Left forelimb (tissue), 1 donor: ENCODE measurements around the gene DHCR7.

Source experiments
- DNase-seq: peaks from one replicate; pipeline ENCODE4 v3.0.0-alpha.2; 2018; ENCODE audit warnings: low spot score

DHCR7 gene

DNA sequence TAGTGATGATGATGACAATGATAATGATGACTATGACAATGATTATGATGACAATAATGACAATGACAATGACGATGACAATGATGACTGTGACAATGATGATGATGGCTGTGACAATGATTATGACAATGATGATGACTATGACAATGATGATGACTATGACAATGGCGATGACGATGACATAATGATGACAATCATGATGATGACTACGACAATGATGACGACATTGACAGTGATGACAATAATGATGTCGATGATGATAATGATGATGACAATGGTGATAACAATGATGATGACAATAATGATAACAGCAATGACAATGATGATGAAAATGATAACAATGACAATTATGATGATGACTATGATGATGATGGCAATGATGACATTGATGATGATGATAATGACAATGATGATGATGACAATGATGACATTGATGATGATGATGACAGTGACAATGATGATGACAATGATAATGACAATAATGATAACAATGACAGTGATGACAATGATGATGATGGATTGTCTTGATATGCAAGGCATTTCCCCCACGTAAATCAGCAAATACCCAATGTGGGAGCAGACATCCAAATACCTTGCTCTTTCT lies 37.7 kb downstream of the DHCR7 start:
- DNase-seq = no peak

DNA sequence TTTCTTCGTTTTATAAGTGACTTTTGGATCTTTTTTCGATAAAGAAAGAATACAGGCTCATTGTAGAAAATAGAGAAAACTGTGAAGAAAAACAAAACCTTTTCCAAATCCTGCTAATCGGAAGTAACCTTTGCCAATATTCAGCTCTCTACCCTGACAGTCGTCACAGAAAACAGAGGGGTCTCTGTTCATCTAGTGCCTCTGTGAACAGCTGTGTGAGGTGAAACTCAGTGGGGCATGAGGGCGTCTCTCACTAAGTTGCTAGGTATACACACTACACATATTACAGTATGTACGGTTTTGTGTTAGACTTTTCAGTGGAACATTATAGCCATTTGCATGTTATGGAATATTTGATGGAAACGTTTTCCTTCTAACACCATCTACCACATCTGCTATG lies 39.4 kb downstream of the DHCR7 start:
- DNase-seq = no peak

DNA sequence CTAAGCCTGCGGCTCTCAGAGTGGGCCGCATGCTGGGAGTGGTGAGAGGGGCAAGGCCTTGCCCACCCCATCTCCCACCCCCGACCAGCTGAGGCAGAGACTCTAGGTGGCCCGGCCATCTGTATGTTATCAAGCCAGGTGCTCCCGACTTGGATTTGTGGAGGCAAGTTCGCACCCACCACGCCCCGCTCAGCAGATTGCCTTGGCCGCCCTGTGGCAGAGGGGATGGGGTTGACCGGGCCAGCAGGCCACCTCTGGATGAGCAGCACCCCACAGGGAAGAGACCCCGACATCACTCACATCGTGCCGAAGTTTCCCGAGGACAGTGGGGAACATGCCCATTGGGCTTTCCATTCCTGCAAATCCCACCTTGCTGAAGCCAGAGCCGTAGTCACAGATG lies 40.8 kb downstream of the DHCR7 start:
- DNase-seq = no peak

DNA sequence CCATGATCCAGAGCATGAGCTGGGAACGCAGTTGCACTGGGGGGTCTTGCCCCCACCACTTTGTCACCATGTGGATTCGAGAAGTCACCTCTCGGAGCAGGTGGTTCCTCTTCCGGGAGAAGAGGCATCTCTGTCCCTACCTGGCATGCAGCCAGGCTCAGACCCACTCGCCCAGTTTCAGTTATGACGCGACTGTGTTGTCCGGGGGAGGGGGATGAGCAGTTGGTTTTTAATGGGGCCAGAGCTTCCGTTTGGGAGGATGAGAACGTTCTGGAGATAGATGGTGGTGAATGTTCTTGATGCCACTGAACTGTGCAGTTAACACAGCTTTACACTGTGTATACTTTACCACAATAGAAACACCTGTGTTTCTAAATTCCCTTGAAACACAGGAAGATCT lies 41.5 kb downstream of the DHCR7 start:
- no peak for DNase-seq

DNA sequence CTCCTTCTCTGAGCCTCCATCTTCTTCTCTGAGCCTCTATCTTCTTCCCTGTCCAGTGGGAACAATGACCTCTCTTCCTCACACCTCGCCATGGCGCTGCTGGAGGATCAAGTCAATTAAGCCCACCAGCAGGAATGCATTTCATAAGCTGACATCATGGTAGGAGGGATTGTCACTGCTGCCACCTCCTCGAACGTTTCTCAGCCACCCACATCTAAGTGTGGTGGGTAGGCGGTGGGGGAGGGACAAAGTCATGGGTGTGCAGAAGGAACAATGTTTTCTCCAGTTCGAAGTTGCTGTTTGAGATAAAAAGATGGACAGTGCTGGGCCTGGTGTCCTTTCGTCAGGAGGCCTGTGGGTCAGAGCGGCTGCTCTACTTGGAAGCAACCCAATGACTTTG lies 44.0 kb downstream of the DHCR7 start:
- no peak for DNase-seq

DNA sequence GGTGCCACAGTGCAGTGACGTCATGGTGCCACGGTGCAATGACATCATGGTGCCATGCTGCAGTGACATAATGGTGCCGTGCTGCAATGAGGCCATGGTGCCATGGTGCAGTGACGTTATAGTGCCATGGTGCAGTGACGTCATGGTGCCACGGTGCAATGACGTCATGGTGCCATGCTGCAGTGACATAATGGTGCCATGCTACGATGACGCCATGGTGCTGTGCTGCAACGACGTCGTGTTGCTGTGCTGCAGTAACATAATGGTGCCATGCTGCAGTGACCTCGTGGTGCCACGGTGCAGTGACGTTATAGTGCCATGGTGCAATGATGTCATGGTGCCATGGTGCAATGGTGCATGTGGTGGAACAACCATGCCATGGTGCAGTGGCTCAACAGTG lies 45.3 kb downstream of the DHCR7 start:
- DNase-seq = no peak

DNA sequence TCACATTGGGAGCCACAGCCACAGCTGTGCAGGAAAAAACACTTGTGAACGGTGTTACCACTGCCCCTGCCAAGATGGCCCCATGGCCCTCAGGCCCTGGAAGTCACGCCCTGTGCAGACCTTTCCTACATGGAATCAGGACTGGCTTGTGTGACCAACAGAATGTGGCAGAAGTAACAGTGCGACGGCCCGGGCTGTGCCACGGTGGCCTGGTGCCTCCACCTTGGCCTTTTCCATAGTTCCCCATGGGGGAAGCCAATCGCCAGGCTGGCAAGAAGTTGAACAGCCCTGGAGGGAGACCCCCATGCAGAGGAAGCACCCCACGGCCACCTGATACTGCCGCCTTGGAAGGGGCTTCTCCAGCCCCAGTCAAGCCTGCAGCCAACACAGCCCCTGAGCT lies 48.0 kb downstream of the DHCR7 start:
- DNase-seq = no peak

DNA sequence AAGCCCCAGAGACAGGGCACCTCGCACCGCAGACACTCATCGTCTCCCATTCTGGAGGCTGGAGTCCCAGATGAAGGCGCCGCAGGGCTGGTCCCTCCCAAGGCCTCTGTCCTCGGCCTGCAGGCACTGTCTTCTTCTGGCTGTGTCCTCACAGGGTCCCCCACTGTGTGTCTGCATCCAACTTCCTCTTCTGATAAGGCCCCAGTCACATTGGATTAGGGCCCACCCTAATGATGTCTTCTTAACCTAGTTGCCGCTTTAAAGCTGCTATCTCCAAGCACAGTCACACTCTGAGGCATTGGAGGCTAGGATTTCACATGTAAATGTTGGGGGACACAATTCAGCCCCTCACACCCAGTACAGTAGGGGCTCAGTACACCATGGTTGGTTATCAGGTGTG lies 48.9 kb downstream of the DHCR7 start:
- DNase-seq = no peak

DNA sequence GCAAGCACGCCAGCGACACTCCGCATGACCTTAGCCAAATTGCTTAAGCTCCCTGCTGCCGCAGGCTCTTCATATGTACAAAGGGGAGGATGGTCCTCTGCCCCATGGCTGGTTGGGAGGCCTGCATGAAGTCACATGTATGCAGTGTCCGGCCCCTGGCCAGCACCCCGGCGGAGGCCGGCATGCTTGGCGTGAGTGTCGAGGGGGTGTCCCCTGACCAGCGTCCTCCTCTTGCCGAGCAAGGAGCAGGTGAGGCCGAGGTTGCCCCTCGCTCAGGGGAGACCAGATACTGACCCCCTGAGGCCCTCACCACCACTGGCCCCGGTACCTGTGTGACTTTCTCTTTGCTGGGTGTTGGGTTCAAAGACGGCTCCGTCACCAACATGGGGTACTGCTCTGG lies 50.2 kb downstream of the DHCR7 start:
- DNase-seq = no peak

DNA sequence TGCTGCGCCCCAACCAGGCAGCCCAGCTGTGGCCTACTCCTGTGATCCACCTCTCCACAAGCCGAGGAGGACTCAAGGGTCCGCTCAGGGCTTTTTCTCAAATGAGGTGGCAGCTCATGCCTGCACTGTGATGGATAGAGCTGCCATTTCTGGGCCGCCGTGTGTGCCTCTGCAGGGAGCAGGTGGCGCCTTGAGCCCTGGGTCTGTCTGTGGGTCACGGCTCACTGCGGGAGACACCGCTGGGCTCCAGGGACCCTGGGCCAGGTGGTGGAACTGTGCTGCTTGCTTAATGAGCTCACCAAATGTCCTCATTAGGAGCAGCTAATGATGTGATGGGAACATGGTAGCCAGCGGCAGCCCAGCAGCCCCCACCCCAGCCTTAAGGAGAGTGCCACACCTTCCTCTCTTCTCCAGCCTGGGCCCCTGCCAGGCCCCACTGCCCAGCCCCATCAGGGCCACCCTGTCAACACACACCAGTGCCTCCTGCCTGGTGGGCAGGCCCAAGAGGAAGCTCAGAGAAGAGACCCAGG lies 50.8 kb downstream of the DHCR7 start:
- DNase-seq = no peak

DNA sequence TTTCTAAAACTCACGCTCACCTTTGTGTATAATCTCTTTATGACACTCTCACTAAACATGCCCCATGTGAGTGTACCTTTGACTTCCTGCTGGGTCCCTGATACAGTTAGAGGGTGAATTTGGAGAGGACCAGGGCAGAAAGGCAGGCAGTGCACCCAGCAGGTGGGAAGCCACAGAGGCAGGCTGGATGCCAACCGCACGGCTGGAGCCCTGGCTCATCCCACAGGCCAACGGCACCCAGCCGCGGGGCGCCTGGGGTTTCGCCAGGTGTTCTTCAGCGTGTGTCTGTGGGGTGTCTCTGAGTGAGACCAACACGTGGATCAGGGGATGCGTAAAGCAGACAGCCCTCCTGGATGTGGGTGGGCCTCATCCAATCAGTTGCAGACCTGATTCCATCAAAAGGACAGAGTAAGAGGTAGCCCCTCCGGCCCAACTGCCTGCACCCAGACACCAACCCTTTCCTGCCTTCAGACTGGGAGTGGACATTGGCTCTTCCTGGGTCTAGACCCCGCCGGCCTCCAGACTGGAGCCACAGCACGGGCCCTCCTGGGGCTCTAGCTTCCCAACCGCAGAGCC lies 51.6 kb downstream of the DHCR7 start:
- no peak for DNase-seq

DNA sequence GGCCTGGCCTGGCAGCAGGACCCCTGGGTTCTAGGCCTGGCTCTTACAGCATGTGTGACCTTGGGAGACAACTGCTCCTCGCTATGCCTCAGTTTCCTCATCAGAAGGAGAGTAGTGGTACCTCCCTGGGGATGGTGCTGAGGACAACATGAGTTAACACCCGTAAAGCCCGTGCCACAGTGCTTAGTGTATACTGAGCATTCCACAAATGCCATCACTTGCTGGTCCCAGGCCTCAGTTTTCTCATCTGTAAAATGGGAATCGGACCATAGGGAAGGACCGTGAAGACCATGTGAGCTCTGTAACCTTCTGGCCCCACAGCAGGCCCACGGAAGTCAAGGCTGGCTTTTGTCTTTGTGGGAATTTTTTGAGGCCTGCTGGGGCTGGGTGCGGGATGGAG lies 52.4 kb downstream of the DHCR7 start:
- DNase-seq = no peak

DNA sequence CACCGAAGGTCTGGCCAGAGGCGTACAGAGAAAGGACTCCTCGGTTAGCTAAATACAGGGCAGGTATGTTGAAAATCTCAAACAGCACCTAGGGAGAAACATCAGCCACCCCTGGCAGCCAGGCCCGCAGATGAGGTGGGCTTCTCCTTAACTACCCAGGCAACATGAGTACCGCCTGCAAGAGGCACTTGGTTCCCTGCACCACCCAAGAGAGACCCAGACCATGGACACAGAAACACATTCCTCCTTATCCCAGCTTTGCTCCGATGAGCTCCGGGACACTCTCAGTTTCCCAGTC lies 53.0 kb downstream of the DHCR7 start:
- no peak for DNase-seq

DNA sequence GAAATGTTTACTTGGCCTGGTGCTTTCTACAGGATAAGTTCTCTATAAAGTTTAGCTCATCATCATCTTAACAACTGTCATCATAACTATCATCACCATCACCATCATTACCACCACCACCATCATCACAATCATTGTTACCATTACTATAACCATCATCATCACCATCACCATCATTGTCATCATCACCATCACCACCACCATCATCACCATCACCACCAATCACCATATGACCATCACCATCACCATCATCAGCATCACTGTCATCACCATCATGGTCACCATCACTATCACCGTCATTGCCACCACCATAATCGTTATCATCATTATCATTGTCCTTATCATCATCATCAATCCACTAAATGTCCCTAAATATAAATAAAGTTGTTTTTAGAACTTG lies 54.9 kb downstream of the DHCR7 start:
- DNase-seq = no peak

DNA sequence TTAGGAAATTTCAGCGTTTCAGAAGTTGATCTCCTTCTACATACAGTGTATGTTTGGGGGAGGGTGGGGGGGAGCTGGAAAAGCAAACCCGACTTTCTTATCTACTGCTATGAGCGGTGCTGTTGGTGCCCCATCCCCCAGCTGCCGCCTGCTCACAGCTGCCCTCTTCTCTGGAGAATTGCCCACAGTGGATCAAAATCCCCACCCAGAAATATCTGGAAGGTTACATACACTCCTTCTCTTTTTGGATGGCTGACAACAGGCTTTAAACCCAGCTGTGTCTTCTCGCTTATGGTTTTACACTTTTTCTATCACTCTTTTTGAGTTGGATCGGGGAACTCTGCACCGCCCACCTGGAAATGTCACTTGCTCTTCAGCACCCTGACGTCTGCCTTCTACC lies 56.4 kb downstream of the DHCR7 start:
- DNase-seq = no peak

DNA sequence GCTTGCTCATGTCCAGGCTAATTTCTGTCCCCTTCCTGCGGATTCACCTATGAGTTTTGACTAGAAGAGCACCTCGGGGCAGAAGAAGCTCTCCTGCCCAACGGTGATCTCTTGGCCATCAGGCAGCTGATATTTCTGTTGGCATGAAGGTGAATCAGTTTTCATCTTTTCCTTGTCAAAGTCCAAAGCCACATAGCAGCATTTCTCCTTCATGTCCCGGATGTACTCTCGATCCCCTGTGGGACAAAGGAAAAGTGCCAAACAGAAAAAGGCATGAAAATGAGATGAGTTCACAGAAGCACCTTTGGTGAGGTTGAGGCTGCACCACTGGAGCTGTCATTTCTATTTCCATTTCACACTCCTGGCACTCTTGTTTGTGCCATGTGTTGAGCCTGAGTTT lies 56.8 kb downstream of the DHCR7 start:
- DNase-seq = no peak

DNA sequence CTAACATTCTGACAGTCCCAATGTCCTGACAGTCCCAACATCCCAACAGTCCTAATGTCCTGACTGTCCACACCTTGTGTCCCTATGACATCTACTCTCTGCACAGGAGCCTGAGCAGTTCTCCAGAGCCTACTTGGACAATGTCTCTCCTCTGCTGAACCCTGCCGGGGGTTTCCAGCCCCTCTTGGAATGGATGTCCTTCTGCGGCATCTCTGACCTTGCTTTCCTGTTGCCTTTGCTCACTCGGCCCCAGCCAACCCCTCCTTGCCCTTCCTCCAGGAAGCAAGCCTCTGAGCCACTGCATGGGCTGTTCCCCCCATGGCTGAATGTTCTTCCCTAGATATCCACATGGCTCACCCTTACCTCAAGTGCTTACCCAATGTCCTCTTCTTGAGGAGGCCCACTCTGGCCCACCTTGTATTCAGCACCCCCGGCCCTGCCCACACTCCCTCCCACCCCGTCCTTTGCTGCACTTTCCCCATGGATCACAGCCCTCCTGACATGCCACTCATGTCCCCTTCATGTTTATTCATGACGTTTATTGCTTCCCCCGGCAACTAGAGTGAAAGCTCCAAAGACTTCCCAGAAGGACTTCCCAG lies 59.5 kb downstream of the DHCR7 start:
- no peak for DNase-seq

DNA sequence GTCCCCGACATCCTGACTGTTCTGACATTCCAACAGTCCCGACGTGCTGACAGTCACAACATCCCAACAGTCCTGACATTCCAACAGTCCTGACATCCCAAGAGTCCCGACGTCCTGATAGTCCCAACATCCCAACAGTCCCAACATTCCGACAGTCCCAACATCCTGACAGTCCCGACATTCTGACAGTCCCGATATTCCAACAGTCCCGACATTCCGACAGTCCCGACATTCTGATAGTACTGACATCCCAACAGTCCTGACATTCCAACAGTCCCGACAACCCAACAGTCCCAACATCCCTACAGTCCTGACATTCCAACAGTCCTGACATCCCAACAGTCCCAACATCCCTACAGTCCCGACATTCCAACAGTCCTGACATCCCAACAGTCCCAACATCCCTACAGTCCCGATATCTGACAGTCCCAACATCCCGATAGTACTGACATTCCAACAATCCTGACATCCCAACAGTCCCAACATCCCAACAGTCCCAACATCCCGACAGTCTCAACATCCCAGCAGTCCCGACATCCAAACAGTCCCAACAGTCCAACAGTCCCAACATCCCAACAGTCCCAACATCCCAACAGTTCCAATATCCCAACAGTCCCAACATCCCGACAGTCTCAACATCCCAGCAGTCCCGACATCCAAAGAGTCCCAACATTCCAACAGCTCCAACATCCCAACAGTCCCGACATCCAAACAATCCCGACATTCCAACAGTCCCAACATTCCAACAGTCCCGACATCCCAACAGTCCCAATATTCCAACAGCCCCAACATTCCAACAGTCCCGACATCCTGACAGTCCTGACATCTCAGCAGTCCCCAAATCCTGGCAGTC lies 60.2 kb downstream of the DHCR7 start:
- DNase-seq = no peak

DNA sequence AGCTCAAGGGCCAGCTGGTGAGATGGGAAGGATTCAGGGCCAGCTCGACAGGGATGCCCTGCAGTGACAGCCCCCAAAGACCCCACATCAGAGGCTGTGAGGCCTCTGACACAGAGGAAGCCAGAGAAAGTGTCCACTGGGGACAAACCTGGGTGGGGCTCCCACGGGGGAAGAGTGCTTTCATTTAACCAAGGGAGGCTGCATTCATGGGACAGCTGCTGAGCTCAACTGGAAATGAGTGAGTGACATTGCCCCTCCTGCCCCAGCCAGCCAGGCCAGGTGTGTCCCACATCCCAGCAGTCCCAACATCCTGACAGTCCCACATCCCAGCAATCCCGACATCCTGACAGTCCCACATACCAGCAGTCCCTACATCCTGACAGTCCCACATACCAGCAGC lies 61.0 kb downstream of the DHCR7 start:
- no peak for DNase-seq

DNA sequence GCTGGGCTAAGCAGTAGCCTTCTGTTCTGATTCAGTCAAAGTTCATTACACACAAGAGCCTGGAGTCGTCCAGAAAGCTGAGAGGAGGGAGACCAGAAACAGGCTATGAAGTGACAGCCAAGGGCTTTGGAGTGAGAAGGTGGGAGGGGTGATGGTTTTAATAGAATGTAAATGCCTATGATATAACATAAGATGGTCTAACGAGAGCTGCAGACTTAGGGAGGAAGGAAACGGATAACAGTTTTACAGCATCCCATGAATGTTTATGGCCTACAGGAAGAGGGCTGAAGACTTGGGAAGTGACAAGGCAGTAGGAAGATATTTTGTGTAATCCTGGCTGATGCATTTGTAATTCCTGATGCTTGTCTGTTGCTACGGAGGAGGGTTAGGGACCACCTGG lies 62.0 kb downstream of the DHCR7 start:
- DNase-seq = no peak

DNA sequence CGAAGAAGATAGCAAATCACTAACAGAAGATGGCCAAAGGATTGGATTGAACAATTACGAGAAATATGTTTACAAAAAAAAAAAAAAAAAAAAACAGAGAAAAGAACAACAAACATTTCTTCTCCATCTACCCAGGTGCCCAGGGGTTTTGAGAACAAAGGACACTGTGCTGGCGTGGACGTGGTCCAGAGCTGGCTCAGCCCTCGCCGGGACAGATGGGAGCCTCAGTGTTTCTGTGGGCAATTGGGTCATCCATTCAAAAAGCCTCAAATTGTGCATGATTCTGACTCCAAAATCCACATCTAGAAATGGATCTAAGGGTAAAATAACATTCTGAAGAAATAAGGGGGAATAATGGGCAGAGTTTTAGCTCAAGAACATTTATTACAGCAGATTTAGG lies 63.1 kb downstream of the DHCR7 start:
- no peak for DNase-seq

DNA sequence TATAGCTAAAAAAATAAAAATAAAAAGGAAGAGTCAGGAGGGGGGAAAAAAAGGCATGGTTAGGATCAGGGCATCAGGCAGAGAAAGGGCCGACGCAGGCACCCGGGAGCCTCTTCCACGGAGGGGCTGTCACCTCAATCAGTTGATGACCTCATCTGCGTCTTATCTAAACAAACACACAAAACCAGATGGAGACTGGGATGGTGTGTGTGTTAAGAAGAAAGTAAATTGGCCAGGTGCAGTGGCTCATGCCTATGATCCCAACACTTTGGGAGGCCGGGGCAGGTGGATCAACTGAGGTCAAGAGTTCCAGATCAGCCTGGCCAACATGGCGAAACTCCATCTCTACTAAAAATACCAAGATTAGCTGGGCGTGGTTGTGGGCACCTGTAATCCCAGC lies 63.6 kb downstream of the DHCR7 start:
- no peak for DNase-seq
